HUES64 (cell line): ENCODE data around the gene UMAD1.

Experiments used
- H3K27ac ChIP-seq: 2 replicates; pipeline ENCODE4 v1.7.0; 2013; ENCODE audit warnings: low read depth, low read length, inconsistent platforms
- H3K27me3 ChIP-seq: 2 replicates; pipeline ENCODE4 v1.6.1; 2013; ENCODE audit warnings: mild to moderate bottlenecking, low read length; ENCODE audit not compliant: insufficient read depth
- H3K36me3 ChIP-seq: 2 replicates; pipeline ENCODE4 v1.6.1; 2013; ENCODE audit warnings: mild to moderate bottlenecking, low read length; ENCODE audit not compliant: insufficient read depth
- H3K4me1 ChIP-seq: 2 replicates; pipeline ENCODE4 v1.6.1; 2013; ENCODE audit warnings: mild to moderate bottlenecking, low read length, moderate library complexity; ENCODE audit not compliant: insufficient read depth
- H3K4me3 ChIP-seq: 2 replicates; pipeline ENCODE4 v1.5.1; 2013; ENCODE audit warnings: mild to moderate bottlenecking, low read length, moderate library complexity
- H3K9ac ChIP-seq: 2 replicates; pipeline ENCODE4 v1.6.1; 2013; ENCODE audit warnings: mild to moderate bottlenecking, low read depth, low read length
- H3K9me3 ChIP-seq: 2 replicates; pipeline ENCODE4 v1.6.1; 2013; ENCODE audit warnings: low read depth, low read length; ENCODE audit not compliant: insufficient read depth
- WGBS: fragments of 150-250, 120-280 bp; methylation state at CpG from one replicate; pipeline ENCODE4 v1.1.7; 2013; ENCODE audit warnings: missing lambda C conversion rate; 5-methylcytosine and 5-hydroxymethylcytosine counted together

UMAD1 gene

DNA sequence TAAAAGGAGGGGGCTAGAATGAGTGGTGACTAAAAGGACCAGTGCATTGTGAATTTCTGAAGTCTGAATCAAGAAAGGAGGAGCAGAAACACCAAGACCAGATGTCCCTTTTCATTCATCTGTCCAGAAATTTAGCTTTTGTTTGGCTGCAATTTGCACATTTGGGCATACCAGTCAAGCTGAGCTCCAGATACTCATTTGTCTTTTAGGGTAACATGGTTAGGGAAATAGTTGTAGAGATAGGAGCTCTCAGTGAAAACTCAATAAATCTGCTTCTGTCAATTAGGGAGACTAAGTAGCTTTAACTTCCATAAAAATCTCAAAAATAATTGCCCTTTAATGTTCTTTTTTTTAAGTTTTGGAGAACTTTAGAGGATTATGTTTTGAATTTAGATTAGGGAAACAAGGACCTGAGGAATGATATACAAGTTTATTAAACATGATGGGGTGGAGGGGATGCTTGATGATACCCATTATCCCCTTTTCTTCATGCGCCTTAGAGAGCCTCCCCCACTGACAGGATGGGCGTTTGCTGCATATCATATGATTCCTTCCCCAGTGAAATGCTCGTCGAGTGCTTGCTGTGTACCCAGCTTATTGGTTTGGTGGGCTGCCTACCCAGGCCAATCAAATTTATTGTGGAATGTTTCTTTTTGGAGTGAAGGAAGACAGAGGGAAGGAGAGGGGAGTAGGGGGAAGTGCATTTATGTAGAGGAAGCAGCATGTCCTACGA, 128.6 kb downstream of the UMAD1 start:
- no peaks in the 10 kb centered on the region for H3K27me3 ChIP-seq
- no peak overlapping the region for H3K4me3 ChIP-seq
- no peaks in the 10 kb centered on the region for H3K36me3 ChIP-seq
- no peak overlapping the region for H3K9ac ChIP-seq
- no peak overlapping the region for H3K27ac ChIP-seq
- WGBS: 95% methylated on average over 5 of the region's 5 CpGs
- H3K9me3 ChIP-seq: no peaks in the 10 kb centered on the region
- H3K4me1 ChIP-seq: peaks cover 21% of the 10 kb centered on the region

DNA sequence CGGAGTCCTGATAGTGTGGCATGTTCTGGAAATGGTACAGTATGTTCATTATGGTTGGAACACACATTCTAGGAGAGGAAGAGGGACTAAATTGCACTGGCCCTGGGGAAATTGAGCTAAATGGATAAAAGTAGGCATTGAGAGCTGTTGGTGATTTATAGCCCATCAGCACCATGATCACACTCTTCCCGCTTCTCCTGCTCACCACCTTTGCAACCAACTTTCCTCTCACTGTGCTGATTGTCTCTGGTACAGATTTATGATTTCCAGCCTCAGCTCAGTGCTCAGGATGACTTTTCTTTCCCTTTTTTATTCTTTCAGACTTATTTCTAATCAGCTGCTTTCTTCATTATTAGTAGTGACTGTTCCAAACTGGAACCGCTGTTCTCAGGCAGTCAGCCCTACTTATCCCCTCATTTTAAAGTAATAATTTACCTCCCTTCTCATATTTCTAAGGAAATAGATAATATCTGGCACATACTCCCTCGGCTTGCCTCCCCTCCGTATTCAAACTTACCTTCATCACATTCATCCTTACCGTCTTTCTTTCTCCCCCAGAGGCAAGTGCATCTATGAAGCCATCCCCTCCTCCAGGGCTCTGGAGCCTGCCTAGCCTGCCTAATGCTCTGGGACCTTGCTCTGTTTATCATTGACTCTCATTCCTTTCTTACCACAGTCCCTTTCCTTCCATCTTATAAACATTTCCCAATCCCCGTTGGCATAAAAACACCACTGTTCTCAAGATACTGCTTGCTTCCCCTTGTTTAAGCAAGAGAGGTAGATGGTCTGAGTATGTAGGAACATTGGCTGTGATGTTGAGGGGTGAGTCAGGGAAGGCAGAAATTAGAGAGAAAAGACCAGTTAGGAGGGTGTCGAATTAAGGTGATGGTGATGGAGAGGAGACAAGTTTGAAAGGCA, 129.4 kb downstream of the UMAD1 start:
- Histone ChIP-seq H3K27me3 (no peaks in the 10 kb centered on the region), H3K36me3 (no peaks in the 10 kb centered on the region), H3K9me3 (no peaks in the 10 kb centered on the region), H3K4me1 (peaks cover 21% of the 10 kb centered on the region), H3K27ac (no peak overlapping the region), H3K4me3 (no peak overlapping the region), H3K9ac (no peak overlapping the region)
- 94% methylated on average over 8 of the region's 8 CpGs for WGBS

- no peak overlapping the region for H3K9ac ChIP-seq
- H3K4me1 ChIP-seq: peaks cover 21% of the 10 kb centered on the region
- H3K27me3 ChIP-seq: no peaks in the 10 kb centered on the region
- H3K36me3 ChIP-seq: no peaks in the 10 kb centered on the region
- H3K9me3 ChIP-seq: no peaks in the 10 kb centered on the region
- H3K4me3 ChIP-seq: no peak overlapping the region
- H3K27ac ChIP-seq: no peak overlapping the region
These were observed 130.9 kb downstream of the UMAD1 start for GRCh38 chr7:7771452-7771851.

DNA sequence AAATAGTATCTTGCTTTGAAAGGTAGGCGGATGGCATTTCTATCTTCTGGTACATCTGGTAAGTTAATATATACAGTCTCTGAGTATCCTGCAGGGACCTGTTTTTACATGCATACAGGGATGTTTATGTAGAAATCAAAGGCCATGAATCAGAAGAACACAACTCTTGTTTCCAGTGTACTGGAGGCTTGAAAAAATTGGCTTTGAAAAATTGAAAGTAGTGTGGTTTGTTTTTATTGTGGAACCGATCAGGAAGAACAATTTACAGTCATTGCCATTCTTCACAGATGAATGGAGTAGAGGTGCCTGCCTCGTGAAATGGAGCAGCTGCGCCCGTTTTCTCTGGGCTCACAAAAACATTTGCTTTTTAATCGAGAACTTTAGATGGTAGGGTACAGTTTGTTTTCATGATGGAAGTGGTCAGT, 131.9 kb downstream of the UMAD1 start:
- no peak overlapping the region for H3K27ac ChIP-seq
- no peak overlapping the region for H3K9ac ChIP-seq

DNA sequence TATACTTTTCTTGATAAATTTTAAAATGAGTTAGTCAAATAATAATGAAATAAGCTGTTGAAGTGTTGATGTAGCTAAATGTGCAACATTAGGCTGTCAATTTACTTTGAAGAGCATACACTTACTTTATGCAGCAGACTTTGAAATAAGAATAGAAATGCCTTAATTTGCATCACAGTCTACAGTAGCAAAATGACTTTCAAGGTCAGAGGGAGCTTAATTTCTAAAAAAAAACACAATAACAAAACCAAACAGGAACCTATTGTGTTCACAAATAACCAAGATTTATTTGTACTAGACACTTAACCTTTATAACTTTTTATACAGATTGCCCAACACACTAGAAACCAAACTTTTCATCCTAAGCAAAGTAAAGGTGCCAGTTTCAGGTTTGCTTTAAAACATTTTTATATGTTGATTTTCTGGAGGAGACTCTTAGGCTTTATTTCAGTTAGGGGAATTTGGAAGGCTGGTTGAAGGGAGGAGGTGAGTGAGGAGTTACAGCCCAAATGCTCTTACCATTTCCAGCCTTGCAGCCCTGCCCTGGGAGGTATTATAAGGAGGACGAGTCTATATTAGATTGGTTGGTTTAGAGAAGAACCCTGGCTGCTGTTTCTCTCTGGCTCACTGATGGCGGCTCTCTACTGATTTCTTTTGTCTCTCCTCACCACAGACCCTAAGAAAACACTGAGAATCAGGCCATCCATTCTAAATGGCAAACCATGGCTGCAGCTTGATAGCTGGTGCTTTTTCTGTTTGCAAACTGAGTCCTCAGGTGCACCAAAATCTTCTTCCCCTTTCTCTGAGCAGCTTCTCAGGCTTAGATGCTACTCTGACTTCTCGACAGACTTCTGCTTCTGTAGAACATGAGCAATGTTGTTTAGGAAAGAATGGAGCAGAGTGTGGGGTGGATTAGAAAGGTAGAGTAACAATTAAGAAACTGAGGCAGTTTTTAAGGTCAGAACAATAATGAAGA, 133.1 kb downstream of the UMAD1 start:
- H3K4me1 ChIP-seq: peaks cover 21% of the 10 kb centered on the region
- 0 out of 2 replicates have a peak overlapping the region, but pooled peaks have one; percentile 19 for H3K27ac ChIP-seq
- no peak overlapping the region for H3K4me3 ChIP-seq
- no peak overlapping the region for H3K9ac ChIP-seq
- WGBS: 85% methylated on average over 3 of the region's 3 CpGs
- no peaks in the 10 kb centered on the region for H3K9me3 ChIP-seq
- H3K36me3 ChIP-seq: no peaks in the 10 kb centered on the region
- H3K27me3 ChIP-seq: no peaks in the 10 kb centered on the region

More for the DNA sequence above, 131.9 kb downstream of the UMAD1 start:
- no peaks in the 10 kb centered on the region for H3K36me3 ChIP-seq
- H3K4me1 ChIP-seq: peaks cover 21% of the 10 kb centered on the region
- H3K9me3 ChIP-seq: no peaks in the 10 kb centered on the region
- 76% methylated on average over 6 of the region's 6 CpGs for WGBS
- no peak overlapping the region for H3K4me3 ChIP-seq
- no peaks in the 10 kb centered on the region for H3K27me3 ChIP-seq

- H3K4me3 ChIP-seq: no peak overlapping the region
- no peak overlapping the region for H3K9ac ChIP-seq
- H3K27ac ChIP-seq: no peak overlapping the region
- WGBS: 100% methylated on average over 1 of the region's 1 CpG
- H3K27me3 ChIP-seq: no peaks in the 10 kb centered on the region
- no peaks in the 10 kb centered on the region for H3K4me1 ChIP-seq
- no peaks in the 10 kb centered on the region for H3K9me3 ChIP-seq
- no peaks in the 10 kb centered on the region for H3K36me3 ChIP-seq
These were observed 139.3 kb downstream of the UMAD1 start for GRCh38 chr7:7779888-7780287.

GRCh38 chr7:7783001-7783400, 142.4 kb downstream of the UMAD1 start:
- no peaks in the 10 kb centered on the region for H3K27me3 ChIP-seq
- 95% methylated on average over 1 of the region's 1 CpG for WGBS
- H3K36me3 ChIP-seq: no peaks in the 10 kb centered on the region
- H3K4me1 ChIP-seq: no peaks in the 10 kb centered on the region
- H3K4me3 ChIP-seq: no peak overlapping the region
- H3K9ac ChIP-seq: no peak overlapping the region
- no peak overlapping the region for H3K27ac ChIP-seq
- no peaks in the 10 kb centered on the region for H3K9me3 ChIP-seq

DNA sequence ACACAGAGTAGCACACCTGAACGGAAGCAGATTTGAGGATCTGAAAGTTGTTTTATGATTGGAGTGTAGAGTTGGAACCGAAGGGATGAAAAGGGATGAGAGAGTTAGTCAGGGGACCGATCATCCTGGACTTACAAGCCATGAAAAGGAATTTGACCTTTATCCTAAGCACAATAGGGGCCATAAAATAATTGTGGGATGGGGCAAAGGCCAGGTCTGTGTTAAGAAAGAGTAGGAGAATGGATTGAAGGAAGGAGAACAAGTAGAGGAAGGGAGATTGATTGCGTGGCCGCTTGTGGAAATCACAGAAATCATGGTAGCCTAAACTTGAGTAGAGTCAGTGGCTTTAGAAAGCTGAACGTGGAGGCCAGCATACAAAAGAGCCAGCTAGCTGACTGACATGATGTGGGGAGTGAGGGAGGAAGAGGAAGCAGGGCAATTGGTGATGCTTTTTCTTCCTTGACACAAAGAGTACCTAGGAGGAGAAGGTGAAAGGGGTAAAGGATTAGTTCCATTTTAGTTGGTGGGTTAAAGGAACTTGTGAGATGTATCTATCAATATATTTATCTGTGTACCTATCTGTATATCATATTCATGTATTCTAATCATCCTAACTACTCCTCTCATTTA, 144.9 kb downstream of the UMAD1 start:
- no peak overlapping the region for H3K9ac ChIP-seq
- peaks cover 8% of the 10 kb centered on the region for H3K4me1 ChIP-seq
- WGBS: 85% methylated on average over 6 of the region's 6 CpGs
- H3K36me3 ChIP-seq: no peaks in the 10 kb centered on the region
- no peak overlapping the region for H3K27ac ChIP-seq
- no peaks in the 10 kb centered on the region for H3K9me3 ChIP-seq
- H3K27me3 ChIP-seq: no peaks in the 10 kb centered on the region
- no peak overlapping the region for H3K4me3 ChIP-seq

GRCh38 chr7:7786595-7786994, 146.0 kb downstream of the UMAD1 start:
- Histone ChIP-seq H3K4me1 (peaks cover 13% of the 10 kb centered on the region), H3K27ac (no peak overlapping the region), H3K9ac (no peak overlapping the region), H3K4me3 (no peak overlapping the region), H3K36me3 (no peaks in the 10 kb centered on the region), H3K27me3 (no peaks in the 10 kb centered on the region), H3K9me3 (no peaks in the 10 kb centered on the region)
- 89% methylated on average over 2 of the region's 3 CpGs for WGBS

DNA sequence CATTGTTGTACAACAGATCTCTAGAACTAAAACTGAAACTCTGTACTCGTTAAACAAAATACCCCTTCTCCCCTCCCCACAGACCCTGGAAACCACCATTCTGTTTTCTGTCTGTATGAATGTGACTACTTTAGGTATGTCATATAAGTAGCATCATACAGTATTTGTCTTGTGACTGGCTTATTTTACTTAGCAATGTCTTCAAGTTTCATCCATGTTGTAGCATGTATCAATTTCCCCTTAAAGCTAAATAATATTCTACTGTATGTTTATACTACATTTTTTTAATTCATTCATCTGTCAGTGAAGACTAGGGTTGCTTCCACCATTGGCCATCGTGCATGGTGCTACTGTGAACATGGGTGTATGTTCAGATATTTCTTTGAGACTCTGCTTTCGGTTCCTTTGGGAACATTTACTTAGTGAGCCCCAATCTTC, 149.0 kb downstream of the UMAD1 start:
- Histone ChIP-seq H3K36me3 (no peaks in the 10 kb centered on the region), H3K4me3 (no peak overlapping the region), H3K9ac (no peak overlapping the region), H3K4me1 (peaks cover 40% of the 10 kb centered on the region), H3K27me3 (no peaks in the 10 kb centered on the region), H3K27ac (no peak overlapping the region), H3K9me3 (no peaks in the 10 kb centered on the region)
- 85% methylated on average over 2 of the region's 3 CpGs for WGBS
